ENCODE measurements around the gene KRT27. TPM values are rescaled to one million over a fixed set of nuclear protein-coding genes. Genes with fewer than 3 reads are reported as not detected.

Gene KRT27
- total RNA-seq, 1 experiment from 2014 or later = not detected

DNA sequence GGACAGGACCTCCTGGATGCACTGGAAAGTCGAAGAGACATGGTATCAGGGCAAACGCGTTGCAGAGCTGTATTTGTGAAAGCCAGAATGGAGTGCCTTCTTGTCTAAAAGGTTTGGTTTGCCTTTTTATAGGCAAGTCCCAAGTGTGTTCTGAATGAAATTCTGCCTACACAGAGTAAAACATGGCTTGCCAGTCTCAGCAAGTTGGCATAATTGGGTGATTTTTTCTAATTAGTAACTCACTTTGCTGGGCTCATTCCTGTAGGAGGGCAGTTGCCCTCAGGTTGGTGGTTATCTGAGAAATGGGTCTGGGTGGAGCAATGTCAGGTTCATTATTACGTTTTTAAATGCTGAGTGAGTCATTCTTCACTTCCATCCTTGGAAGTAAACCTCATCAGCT, 27.1 kb downstream of the KRT27 start, which contains the start of gene KRT25:
Gene KRT25, minus strand, starts transcription at position 101 of the 400 bp plus-strand sequence. Its CDS starts 60 bp downstream, at position 41.
- ChIA-PET POLR2A (no interaction called here), CTCF (no interaction called here), RAD21 (ENCODE audit: low non-redundant PET in 1 of 2, low total read pairs in 2 of 2, uncharacterized antibody in 2 of 2, unreplicated experiment in 2 of 2) (no interaction called here)
- BruUV-seq (replicated peaks) = no TSS peak
- ATAC-seq (no peak), DNase-seq (ENCODE audit: low read depth, low spot score) (no peak)
- Histone ChIP-seq H3K27me3 (ENCODE audit: insufficient read depth, low read length) (no peaks in the 10 kb centered on the region), H3K36me3 (ENCODE audit: control insufficient read depth in 1 of 2, insufficient read depth in 2 of 2, low read length in 2 of 2) (no peaks in the 10 kb centered on the region), H2AFZ (ENCODE audit: low read depth, low read length, poor library complexity, severe bottlenecking) (no peak within 1 kb of the TSS), H3K79me2 (ENCODE audit: insufficient read depth, low read length) (no peaks in the 10 kb centered on the region), H4K20me1 (ENCODE audit: insufficient read depth) (no peaks in the 10 kb centered on the region), H3K4me1 (ENCODE audit: control insufficient read depth in 1 of 2, insufficient read depth in 2 of 2, low read length in 2 of 2) (no peaks in the 10 kb centered on the region), H3K4me2 (ENCODE audit: low read length) (no peak within 1 kb of the TSS), H3K9ac (ENCODE audit: low read length) (no peak within 1 kb of the TSS), H3K27ac (ENCODE audit: low read depth, low read length) (no peak within 1 kb of the TSS), H3K9me3 (ENCODE audit: control insufficient read depth in 1 of 2, insufficient read depth in 1 of 2, low read depth in 1 of 2, low read length in 2 of 2) (no peaks in the 10 kb centered on the region; a peak in 1 of 4 replicates), H3K4me3 (replicated peaks in 1 of 2; ENCODE audit: low read depth in 1 of 2, low read length in 2 of 2) (no peak within 1 kb of the TSS), H3K9me2 (ENCODE audit: insufficient read depth) (no peaks in the 10 kb centered on the region)
- intact Hi-C loops (cut with micrococcal nuclease) = no loop called here
- TF ChIP-seq SIN3A (IDR thresholded peaks at IDR 0.05; ENCODE audit: low read depth) (no peak), CBX3 (IDR thresholded peaks at IDR 0.05; ENCODE audit: low read depth) (no peak), JUND (IDR thresholded peaks at IDR 0.05) (no peak), ZFX (IDR thresholded peaks at IDR 0.05) (no peak), EGR1 (IDR thresholded peaks at IDR 0.05; ENCODE audit: low read depth) (no peak), POLR2A (IDR thresholded peaks at IDR 0.05; ENCODE audit: borderline replicate concordance, extremely low read depth, insufficient read depth, insufficient read length) (no peak), CEBPB (IDR thresholded peaks at IDR 0.05; ENCODE audit: low read depth) (no peak), FOSL1 (IDR thresholded peaks at IDR 0.05; ENCODE audit: low read depth) (no peak), EZH2 (IDR thresholded peaks at IDR 0.05) (no peak), RAD21 (IDR thresholded peaks at IDR 0.05; ENCODE audit: low read depth) (no peak)
- TF ChIP-seq, protein P1, sequence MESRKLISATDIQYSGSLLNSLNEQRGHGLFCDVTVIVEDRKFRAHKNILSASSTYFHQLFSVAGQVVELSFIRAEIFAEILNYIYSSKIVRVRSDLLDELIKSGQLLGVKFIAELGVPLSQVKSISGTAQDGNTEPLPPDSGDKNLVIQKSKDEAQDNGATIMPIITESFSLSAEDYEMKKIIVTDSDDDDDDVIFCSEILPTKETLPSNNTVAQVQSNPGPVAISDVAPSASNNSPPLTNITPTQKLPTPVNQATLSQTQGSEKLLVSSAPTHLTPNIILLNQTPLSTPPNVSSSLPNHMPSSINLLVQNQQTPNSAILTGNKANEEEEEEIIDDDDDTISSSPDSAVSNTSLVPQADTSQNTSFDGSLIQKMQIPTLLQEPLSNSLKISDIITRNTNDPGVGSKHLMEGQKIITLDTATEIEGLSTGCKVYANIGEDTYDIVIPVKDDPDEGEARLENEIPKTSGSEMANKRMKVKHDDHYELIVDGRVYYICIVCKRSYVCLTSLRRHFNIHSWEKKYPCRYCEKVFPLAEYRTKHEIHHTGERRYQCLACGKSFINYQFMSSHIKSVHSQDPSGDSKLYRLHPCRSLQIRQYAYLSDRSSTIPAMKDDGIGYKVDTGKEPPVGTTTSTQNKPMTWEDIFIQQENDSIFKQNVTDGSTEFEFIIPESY (IDR thresholded peaks at IDR 0.05; ENCODE audit: extremely low read depth, insufficient replicate concordance, low read length) = no peak
- TF ChIP-seq, protein P2, sequence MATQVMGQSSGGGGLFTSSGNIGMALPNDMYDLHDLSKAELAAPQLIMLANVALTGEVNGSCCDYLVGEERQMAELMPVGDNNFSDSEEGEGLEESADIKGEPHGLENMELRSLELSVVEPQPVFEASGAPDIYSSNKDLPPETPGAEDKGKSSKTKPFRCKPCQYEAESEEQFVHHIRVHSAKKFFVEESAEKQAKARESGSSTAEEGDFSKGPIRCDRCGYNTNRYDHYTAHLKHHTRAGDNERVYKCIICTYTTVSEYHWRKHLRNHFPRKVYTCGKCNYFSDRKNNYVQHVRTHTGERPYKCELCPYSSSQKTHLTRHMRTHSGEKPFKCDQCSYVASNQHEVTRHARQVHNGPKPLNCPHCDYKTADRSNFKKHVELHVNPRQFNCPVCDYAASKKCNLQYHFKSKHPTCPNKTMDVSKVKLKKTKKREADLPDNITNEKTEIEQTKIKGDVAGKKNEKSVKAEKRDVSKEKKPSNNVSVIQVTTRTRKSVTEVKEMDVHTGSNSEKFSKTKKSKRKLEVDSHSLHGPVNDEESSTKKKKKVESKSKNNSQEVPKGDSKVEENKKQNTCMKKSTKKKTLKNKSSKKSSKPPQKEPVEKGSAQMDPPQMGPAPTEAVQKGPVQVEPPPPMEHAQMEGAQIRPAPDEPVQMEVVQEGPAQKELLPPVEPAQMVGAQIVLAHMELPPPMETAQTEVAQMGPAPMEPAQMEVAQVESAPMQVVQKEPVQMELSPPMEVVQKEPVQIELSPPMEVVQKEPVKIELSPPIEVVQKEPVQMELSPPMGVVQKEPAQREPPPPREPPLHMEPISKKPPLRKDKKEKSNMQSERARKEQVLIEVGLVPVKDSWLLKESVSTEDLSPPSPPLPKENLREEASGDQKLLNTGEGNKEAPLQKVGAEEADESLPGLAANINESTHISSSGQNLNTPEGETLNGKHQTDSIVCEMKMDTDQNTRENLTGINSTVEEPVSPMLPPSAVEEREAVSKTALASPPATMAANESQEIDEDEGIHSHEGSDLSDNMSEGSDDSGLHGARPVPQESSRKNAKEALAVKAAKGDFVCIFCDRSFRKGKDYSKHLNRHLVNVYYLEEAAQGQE (IDR thresholded peaks at IDR 0.05; ENCODE audit: low read depth) = no peak
- TF ChIP-seq, protein P3, sequence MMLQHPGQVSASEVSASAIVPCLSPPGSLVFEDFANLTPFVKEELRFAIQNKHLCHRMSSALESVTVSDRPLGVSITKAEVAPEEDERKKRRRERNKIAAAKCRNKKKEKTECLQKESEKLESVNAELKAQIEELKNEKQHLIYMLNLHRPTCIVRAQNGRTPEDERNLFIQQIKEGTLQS (IDR thresholded peaks at IDR 0.05) = no peak
- TF ChIP-seq, protein P4, sequence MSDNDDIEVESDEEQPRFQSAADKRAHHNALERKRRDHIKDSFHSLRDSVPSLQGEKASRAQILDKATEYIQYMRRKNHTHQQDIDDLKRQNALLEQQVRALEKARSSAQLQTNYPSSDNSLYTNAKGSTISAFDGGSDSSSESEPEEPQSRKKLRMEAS (IDR thresholded peaks at IDR 0.05) = no peak
- TF ChIP-seq, protein P5, sequence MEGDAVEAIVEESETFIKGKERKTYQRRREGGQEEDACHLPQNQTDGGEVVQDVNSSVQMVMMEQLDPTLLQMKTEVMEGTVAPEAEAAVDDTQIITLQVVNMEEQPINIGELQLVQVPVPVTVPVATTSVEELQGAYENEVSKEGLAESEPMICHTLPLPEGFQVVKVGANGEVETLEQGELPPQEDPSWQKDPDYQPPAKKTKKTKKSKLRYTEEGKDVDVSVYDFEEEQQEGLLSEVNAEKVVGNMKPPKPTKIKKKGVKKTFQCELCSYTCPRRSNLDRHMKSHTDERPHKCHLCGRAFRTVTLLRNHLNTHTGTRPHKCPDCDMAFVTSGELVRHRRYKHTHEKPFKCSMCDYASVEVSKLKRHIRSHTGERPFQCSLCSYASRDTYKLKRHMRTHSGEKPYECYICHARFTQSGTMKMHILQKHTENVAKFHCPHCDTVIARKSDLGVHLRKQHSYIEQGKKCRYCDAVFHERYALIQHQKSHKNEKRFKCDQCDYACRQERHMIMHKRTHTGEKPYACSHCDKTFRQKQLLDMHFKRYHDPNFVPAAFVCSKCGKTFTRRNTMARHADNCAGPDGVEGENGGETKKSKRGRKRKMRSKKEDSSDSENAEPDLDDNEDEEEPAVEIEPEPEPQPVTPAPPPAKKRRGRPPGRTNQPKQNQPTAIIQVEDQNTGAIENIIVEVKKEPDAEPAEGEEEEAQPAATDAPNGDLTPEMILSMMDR (IDR thresholded peaks at IDR 0.05 in 2 of 3, conservative IDR thresholded peaks at IDR 0.05 in 1 of 3; ENCODE audit: borderline replicate concordance in 1 of 3, insufficient read depth in 1 of 3, low read depth in 2 of 3, low read length in 2 of 3) = no peak

All from HCT116 (cell line).